Measurements from ENCODE around the gene FAM180A.

- TF ChIP-seq, protein P1, sequence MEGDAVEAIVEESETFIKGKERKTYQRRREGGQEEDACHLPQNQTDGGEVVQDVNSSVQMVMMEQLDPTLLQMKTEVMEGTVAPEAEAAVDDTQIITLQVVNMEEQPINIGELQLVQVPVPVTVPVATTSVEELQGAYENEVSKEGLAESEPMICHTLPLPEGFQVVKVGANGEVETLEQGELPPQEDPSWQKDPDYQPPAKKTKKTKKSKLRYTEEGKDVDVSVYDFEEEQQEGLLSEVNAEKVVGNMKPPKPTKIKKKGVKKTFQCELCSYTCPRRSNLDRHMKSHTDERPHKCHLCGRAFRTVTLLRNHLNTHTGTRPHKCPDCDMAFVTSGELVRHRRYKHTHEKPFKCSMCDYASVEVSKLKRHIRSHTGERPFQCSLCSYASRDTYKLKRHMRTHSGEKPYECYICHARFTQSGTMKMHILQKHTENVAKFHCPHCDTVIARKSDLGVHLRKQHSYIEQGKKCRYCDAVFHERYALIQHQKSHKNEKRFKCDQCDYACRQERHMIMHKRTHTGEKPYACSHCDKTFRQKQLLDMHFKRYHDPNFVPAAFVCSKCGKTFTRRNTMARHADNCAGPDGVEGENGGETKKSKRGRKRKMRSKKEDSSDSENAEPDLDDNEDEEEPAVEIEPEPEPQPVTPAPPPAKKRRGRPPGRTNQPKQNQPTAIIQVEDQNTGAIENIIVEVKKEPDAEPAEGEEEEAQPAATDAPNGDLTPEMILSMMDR (IDR thresholded peaks at IDR 0.05; ENCODE audit: insufficient read depth, low read length, poor library complexity, severe bottlenecking) = no peak
- TF ChIP-seq EZH2phosphoT487 (conservative IDR thresholded peaks at IDR 0.05; ENCODE audit: low read length) = no peak
These were observed 65.0 kb downstream of the FAM180A start for GRCh38 chr7:135683609-135684008.
